NCI-H2029 treated with DMSO at 0.1 percent for 48 hours (cell line): ENCODE data around the gene NXPE4.
"Not testable (repeated sequence)": the region's sequence is repeated elsewhere in the genome, so short reads cannot be mapped to it uniquely, and the experiment has no call there.

Experiments used
- DNase-seq: peaks from one replicate; lab custom pipeline; 2025; lab: John Stamatoyannopoulos, UW

NXPE4 gene

GRCh38 chr11:114610550-114610949 lies 15.0 kb upstream of the NXPE4 start:
- no peak for DNase-seq

- DNase-seq: no peak
Measured at GRCh38 chr11:114609429-114609828, 13.8 kb upstream of the NXPE4 start.

DNA sequence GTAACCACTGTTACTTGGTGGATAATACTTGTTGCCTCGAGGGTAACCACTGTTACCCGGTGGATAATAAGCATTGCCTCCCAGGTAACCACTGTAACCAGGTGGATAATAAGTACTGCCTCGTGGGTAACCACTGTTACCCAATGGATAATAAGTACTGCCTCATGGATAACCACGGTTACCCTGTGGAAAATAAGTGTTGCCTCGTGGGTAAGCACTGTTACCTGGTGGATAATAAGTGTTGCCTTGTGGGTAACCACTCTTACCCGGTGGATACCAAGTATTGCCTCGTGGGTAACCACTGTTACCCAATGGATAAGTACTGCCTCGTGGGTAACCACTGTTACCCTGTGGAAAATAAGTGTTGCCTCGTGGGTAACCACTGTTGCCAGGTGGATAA lies 13.0 kb upstream of the NXPE4 start:
- DNase-seq: not testable (repeated sequence)

- no peak for DNase-seq
Measured at GRCh38 chr11:114607753-114608459, 12.3 kb upstream of the NXPE4 start.

GRCh38 chr11:114606802-114607075 lies 11.2 kb upstream of the NXPE4 start:
- not testable (repeated sequence) for DNase-seq

GRCh38 chr11:114606003-114606801 lies 10.6 kb upstream of the NXPE4 start:
- DNase-seq: no peak

DNA sequence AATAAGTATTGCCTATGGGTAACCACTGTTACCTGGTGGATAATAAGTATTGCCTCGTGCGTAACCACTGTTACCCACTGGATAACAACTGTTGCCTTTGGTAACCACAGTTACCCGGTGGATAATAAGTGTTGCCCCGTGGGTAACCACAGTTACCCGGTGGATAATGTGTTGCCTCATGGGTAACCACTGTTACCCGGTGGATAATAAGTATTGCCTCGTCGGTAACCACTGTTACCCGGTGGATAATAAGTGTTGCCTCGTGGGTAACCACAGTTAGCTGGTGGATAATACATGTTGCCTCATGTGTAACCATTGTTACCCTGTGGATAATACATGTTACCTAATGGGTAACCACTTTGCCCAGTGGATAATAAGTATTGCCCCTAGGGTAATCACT lies 9.8 kb upstream of the NXPE4 start:
- no peak for DNase-seq

GRCh38 chr11:114604886-114605285 lies 9.3 kb upstream of the NXPE4 start:
- DNase-seq: no peak

DNA sequence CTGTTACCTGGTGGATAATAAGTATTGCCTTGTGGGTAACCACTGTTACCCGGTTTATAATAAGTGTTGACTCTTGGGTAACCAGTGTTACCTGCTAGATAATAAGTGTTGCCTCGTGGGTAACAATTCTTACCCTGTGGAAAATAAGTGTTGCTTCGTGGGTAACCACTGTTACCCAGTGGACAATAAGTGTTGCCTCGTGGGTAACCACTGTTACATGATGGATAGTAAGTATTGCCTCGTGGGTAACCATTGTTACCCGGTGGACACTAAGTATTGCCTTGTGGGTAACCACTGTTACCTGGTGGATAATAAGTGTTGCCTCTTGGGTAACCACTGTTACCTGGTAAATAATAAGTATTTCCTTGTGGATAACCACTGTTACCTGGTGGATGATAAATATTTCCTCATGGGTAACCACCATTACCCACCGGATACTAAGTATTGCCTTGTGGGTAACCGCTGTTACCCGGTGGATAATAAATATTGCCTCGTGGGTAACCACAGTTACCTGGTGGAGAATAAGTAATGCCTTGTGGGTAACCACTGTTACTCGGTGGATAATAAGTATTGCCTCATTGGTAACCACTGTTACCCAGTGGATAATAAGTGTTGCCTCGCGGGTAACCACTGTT lies 8.7 kb upstream of the NXPE4 start:
- DNase-seq: no peak

GRCh38 chr11:114603151-114603550 lies 7.6 kb upstream of the NXPE4 start:
- DNase-seq: not testable (repeated sequence)

DNA sequence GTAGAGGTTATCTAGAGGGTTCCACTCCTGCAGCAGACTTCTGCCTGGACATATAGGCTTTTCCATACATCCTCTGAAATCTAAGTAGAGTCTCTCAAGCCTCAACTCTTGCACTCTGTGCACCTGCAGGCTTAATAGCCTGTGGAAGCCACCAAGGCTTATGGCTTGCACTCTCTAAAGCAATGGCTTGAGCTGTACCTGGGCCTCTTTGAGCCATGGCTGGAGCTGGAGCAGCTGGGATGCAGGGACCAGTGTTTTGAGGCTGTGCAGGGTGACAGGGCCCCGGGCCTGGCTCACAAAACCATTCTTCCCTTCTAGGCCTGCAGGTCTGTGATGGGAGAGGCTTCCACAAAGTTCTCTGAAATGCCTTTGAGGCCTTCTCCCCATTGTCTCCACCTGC lies 2.9 kb upstream of the NXPE4 start:
- DNase-seq: no peak

GRCh38 chr11:114596175-114596919 lies 761 bp upstream of the NXPE4 start:
- no peak for DNase-seq

GRCh38 chr11:114594703-114595102 lies 883 bp downstream of the NXPE4 start:
- no peak for DNase-seq

GRCh38 chr11:114587398-114587953 lies 8.1 kb downstream of the NXPE4 start:
- no peak for DNase-seq

GRCh38 chr11:114586797-114587196 lies 8.8 kb downstream of the NXPE4 start:
- no peak for DNase-seq

GRCh38 chr11:114571712-114572111 lies 23.9 kb downstream of the NXPE4 start:
- DNase-seq: no peak

GRCh38 chr11:114569801-114570200 lies 25.8 kb downstream of the NXPE4 start:
- DNase-seq: no peak

DNA sequence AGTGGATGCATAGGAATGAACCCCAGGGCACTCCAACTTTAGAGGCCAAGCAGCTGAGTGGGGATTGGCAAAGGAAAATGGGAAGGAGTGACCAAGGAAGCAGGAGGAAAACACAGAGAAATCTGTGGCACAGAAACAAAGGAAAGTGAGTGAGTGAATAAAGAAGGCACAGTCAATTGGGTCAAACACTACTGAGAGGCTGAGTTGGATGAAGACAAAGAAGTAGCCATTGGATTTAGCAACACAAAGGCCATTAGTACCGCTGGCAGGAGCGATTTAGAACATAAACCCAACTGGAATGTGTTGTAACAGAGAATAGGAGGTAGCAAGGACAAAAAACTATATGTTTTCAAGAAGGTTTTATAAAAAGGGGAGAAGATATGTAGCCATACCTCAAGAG lies 29.3 kb downstream of the NXPE4 start:
- no peak for DNase-seq

- DNase-seq: no peak
Measured at GRCh38 chr11:114564831-114565230, 30.8 kb downstream of the NXPE4 start.

DNA sequence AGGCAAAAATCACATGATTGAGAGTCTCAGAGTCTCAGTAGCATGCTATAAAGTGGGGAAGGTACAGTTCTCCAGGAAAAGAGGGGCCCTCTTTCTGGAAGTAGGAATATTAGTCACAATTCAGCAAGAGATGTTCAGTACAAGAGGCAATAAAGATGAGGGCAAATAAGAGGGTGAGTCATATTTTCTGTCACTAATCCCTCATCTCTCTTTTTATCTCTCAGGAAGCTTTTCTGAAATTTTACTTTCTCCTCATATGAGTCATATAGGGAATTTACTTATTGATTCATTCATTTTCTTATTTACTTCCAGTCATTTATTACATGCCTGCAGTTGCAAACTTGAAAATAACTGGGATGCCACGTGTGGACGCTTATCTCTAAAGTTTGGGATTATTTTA lies 32.5 kb downstream of the NXPE4 start:
- no peak for DNase-seq

DNA sequence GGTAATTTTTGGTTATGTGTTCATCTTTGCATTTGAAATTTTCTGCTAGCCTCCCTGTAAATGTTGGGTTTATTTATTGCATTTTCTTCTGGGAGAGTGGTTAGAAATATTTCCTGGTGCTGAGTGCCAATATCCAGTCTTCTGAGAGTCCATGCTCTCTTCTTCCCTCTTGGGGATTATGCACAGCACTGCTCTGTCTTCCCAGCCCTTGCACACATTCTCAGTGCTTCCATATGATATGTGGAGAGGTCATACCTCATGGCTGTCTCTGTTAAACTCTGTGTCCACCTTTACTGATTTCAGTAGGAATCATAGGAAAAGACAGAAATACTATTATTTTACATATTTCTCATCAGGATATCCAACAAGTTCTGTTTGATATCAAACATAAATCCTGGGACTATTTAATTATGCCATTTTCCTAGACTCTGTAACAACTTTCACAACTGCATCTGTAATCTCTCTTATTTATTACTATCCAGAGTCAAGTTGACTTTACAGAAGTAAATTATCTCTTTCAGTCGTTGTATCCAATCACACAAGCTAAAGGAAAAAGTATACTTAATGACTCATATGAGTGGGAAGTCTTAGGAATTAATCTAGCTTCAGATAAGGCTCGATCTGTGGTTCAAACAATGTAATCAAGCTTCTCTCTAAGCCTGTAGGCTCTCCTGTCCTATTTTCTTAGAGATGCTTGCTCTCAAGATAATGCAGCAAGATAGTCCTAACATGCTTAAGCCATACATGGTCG lies 33.2 kb downstream of the NXPE4 start:
- DNase-seq: no peak
